ENCODE measurements around the gene ANKRD17. TPM values are rescaled to one million over a fixed set of nuclear protein-coding genes. Genes with fewer than 3 reads are reported as not detected.
"Not testable (repeated sequence)": the region's sequence is repeated elsewhere in the genome, so short reads cannot be mapped to it uniquely, and the experiment has no call there.

The ANKRD17 gene
- total RNA-seq, 1 experiment from 2014 or later = 65.7 TPM

GRCh38 chr4:73299548-73300280 is 41.1 kb upstream of the ANKRD17 start:
- H3K9me3 Mint-ChIP-seq (ENCODE audit: unreplicated experiment) = no peaks in the 10 kb centered on the region
- intact Hi-C loops (cut with micrococcal nuclease) = no loop called here
- no peak overlapping the region for H3K4me3 Mint-ChIP-seq (ENCODE audit: unreplicated experiment)
- H3K36me3 Mint-ChIP-seq (ENCODE audit: insufficient read depth, unreplicated experiment) = no peaks in the 10 kb centered on the region
- no peak overlapping the region for H3K27ac Mint-ChIP-seq (ENCODE audit: low read depth, unreplicated experiment)
- no peaks in the 10 kb centered on the region for H3K27me3 Mint-ChIP-seq (ENCODE audit: insufficient read depth, unreplicated experiment)
- no TSS peak for BruUV-seq (replicated peaks)
- POLR2A ChIA-PET = interaction anchor here (0.6 kb wide), 1 partner anchor 154 kb away, joined by 3 read pairs; no protein-coding TSS in a partner anchor
- TF ChIP-seq CTCF (IDR thresholded peaks at IDR 0.05; ENCODE audit: unreplicated experiment) = no peak
- DNase-seq (ENCODE audit: unreplicated experiment) = no peak
- no peaks in the 10 kb centered on the region for H3K4me1 Mint-ChIP-seq (ENCODE audit: insufficient read depth, unreplicated experiment)
- CTCF ChIA-PET = interaction anchor here (0.6 to 2.2 kb wide), 5 partner anchors 12 to 905 kb away, joined by 3 to 11 read pairs (median 3); no protein-coding TSS in a partner anchor

GRCh38 chr4:73292661-73293060 is 34.1 kb upstream of the ANKRD17 start:
- H3K27me3 Mint-ChIP-seq (ENCODE audit: insufficient read depth, unreplicated experiment); H3K4me1 Mint-ChIP-seq (ENCODE audit: insufficient read depth, unreplicated experiment); H3K9me3 Mint-ChIP-seq (ENCODE audit: unreplicated experiment); H3K36me3 Mint-ChIP-seq (ENCODE audit: insufficient read depth, unreplicated experiment); BruUV-seq (replicated peaks); DNase-seq (ENCODE audit: unreplicated experiment); CTCF ChIA-PET; H3K4me3 Mint-ChIP-seq (ENCODE audit: unreplicated experiment); intact Hi-C loops (cut with micrococcal nuclease); H3K27ac Mint-ChIP-seq (ENCODE audit: low read depth, unreplicated experiment): not testable (repeated sequence)
- POLR2A ChIA-PET = interaction anchor here (1.1 kb wide), 1 partner anchor 18 kb away, joined by 3 read pairs; no protein-coding TSS in a partner anchor

- no peaks in the 10 kb centered on the region for H3K27me3 Mint-ChIP-seq (ENCODE audit: insufficient read depth, unreplicated experiment)
- no TSS peak for BruUV-seq (replicated peaks)
- DNase-seq (ENCODE audit: unreplicated experiment) = no peak
- H3K4me3 Mint-ChIP-seq (ENCODE audit: unreplicated experiment) = no peak overlapping the region
- POLR2A ChIA-PET = interaction anchor here (0.9 kb wide), 1 partner anchor 22 kb away, joined by 3 read pairs; no protein-coding TSS in a partner anchor
- CTCF ChIA-PET = interaction anchor here (0.6 to 1.2 kb wide), 4 partner anchors 29 to 152 kb away, joined by 3 to 4 read pairs (median 3); no protein-coding TSS in a partner anchor
- peaks cover 9% of the 10 kb centered on the region for H3K9me3 Mint-ChIP-seq (ENCODE audit: unreplicated experiment)
- no peaks in the 10 kb centered on the region for H3K4me1 Mint-ChIP-seq (ENCODE audit: insufficient read depth, unreplicated experiment)
- no peaks in the 10 kb centered on the region for H3K36me3 Mint-ChIP-seq (ENCODE audit: insufficient read depth, unreplicated experiment)
- intact Hi-C loops (cut with micrococcal nuclease) = no loop called here
- no peak for TF ChIP-seq CTCF (IDR thresholded peaks at IDR 0.05; ENCODE audit: unreplicated experiment)
- no peak overlapping the region for H3K27ac Mint-ChIP-seq (ENCODE audit: low read depth, unreplicated experiment)
These were observed 23.4 kb upstream of the ANKRD17 start for GRCh38 chr4:73281982-73282381.

- intact Hi-C loops (cut with micrococcal nuclease) = no loop called here
- no peak for DNase-seq (ENCODE audit: unreplicated experiment)
- ChIA-PET CTCF (interaction anchor here (0.6 to 1.2 kb wide), 2 partner anchors 31 to 60 kb away, joined by 3 to 4 read pairs; no protein-coding TSS in a partner anchor), POLR2A (no interaction called here)
- BruUV-seq (replicated peaks) = no TSS peak
- Mint-ChIP-seq H3K36me3 (ENCODE audit: insufficient read depth, unreplicated experiment) (no peaks in the 10 kb centered on the region), H3K4me1 (ENCODE audit: insufficient read depth, unreplicated experiment) (no peaks in the 10 kb centered on the region), H3K9me3 (ENCODE audit: unreplicated experiment) (peaks cover 9% of the 10 kb centered on the region), H3K27me3 (ENCODE audit: insufficient read depth, unreplicated experiment) (no peaks in the 10 kb centered on the region), H3K27ac (ENCODE audit: low read depth, unreplicated experiment) (no peak overlapping the region), H3K4me3 (ENCODE audit: unreplicated experiment) (no peak overlapping the region)
- TF ChIP-seq CTCF (IDR thresholded peaks at IDR 0.05; ENCODE audit: unreplicated experiment) = no peak
These were observed 22.8 kb upstream of the ANKRD17 start for GRCh38 chr4:73281396-73281795.
